A549 (cell line): ENCODE results near the gene TRIM43.
"Not testable (repeated sequence)": the region's sequence is repeated elsewhere in the genome, so short reads cannot be mapped to it uniquely, and the experiment has no call there.

Source experiments
- E2F6 ChIP-seq: IDR thresholded peaks from 2 replicates; pipeline ENCODE4 v1.6.1; 2012; ENCODE audit warnings: low read depth, borderline replicate concordance
- EP300 ChIP-seq, 2 experiments: fragments of >200 bp; sonication (Bioruptor Twin); formaldehyde crosslinking; IDR thresholded peaks; 2 replicates in 1 of 2; 3 replicates in 1 of 2; pipeline ENCODE4 v1.6.1; 2016 to 2017
- HMGXB4 ChIP-seq: fragments of 250-450 bp; sonication (Bioruptor Pico); IDR thresholded peaks from 2 replicates; pipeline ENCODE4 v1.5.0; 2021; ENCODE audit warnings: mild to moderate bottlenecking, moderate library complexity, borderline replicate concordance
- KDM1A ChIP-seq: fragments of 200-600 bp; sonication (generic); IDR thresholded peaks from 2 replicates; pipeline ENCODE4 v1.6.1; 2016; ENCODE audit warnings: low read depth, mild to moderate bottlenecking
- POLR2A ChIP-seq: IDR thresholded peaks from 2 replicates; pipeline ENCODE4 v1.6.1; 2012; ENCODE audit warnings: mild to moderate bottlenecking, low read length
- RAD21 ChIP-seq, 2 experiments: fragments of >200 bp in 1 of 2; sonication (Bioruptor Twin) in 1 of 2; formaldehyde crosslinking in 1 of 2; IDR thresholded peaks in 1 of 2; conservative IDR thresholded peaks in 1 of 2; 2 replicates in 1 of 2; 3 replicates in 1 of 2; pipeline ENCODE4 v1.6.1; 2012 to 2018; ENCODE audit warnings: inconsistent platforms in 1 of 2
- REST ChIP-seq: fragments of 200-600 bp; sonication (generic); IDR thresholded peaks from 2 replicates; pipeline ENCODE4 v1.6.1; 2016; ENCODE audit warnings: antibody characterized with exemption, mild to moderate bottlenecking, moderate library complexity
- RFX5 ChIP-seq: fragments of 450-650 bp; IDR thresholded peaks from 2 replicates; pipeline ENCODE4 v1.7.1; 2014; ENCODE audit warnings: antibody characterized with exemption, mild to moderate bottlenecking, moderate library complexity
- USF2 ChIP-seq: fragments of 450-650 bp; IDR thresholded peaks from 2 replicates; pipeline ENCODE4 v1.6.1; 2014; ENCODE audit warnings: antibody characterized with exemption
- TF ChIP-seq, protein P1 (sequence below): fragments of >200 bp; sonication (Bioruptor Twin); formaldehyde crosslinking; IDR thresholded peaks from 3 replicates; pipeline ENCODE4 v1.5.1; 2016
- TF ChIP-seq, protein P2 (sequence below): IDR thresholded peaks from 2 replicates; pipeline ENCODE4 v1.6.1; 2012

- TF ChIP-seq EP300 (IDR thresholded peaks at IDR 0.05); HMGXB4; RAD21 (conservative IDR thresholded peaks at IDR 0.05 in 1 of 2, IDR thresholded peaks at IDR 0.05 in 1 of 2); REST; USF2; E2F6; POLR2A; KDM1A; RFX5: not testable (repeated sequence)
- TF ChIP-seq, protein P1, sequence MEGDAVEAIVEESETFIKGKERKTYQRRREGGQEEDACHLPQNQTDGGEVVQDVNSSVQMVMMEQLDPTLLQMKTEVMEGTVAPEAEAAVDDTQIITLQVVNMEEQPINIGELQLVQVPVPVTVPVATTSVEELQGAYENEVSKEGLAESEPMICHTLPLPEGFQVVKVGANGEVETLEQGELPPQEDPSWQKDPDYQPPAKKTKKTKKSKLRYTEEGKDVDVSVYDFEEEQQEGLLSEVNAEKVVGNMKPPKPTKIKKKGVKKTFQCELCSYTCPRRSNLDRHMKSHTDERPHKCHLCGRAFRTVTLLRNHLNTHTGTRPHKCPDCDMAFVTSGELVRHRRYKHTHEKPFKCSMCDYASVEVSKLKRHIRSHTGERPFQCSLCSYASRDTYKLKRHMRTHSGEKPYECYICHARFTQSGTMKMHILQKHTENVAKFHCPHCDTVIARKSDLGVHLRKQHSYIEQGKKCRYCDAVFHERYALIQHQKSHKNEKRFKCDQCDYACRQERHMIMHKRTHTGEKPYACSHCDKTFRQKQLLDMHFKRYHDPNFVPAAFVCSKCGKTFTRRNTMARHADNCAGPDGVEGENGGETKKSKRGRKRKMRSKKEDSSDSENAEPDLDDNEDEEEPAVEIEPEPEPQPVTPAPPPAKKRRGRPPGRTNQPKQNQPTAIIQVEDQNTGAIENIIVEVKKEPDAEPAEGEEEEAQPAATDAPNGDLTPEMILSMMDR: not testable (repeated sequence)
- TF ChIP-seq, protein P2, sequence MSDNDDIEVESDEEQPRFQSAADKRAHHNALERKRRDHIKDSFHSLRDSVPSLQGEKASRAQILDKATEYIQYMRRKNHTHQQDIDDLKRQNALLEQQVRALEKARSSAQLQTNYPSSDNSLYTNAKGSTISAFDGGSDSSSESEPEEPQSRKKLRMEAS: not testable (repeated sequence)
These were observed 21.2 kb downstream of the TRIM43 start for GRCh38 chr2:95613048-95613447.
